LHCN-M2 (cell line): ENCODE data around the gene GOLGA8S. TPM values are rescaled to one million over a fixed set of nuclear protein-coding genes. Genes with fewer than 3 reads are reported as not detected.
"Not testable (repeated sequence)": the region's sequence is repeated elsewhere in the genome, so short reads cannot be mapped to it uniquely, and the experiment has no call there.

Experiments
- DNase-seq: peaks from one replicate; pipeline ENCODE4 v3.0.0-alpha.2; 2012; ENCODE audit warnings: low read depth
- total RNA-seq: library from RNA; depleted of rRNA; stranded (reverse); fragments of >200 nt; gene quantifications from 2 replicates; pipeline ENCODE4 v1.2.3, GENCODE V29; 2014; rRNA removed

The GOLGA8S gene
- total RNA-seq, 1 experiment from 2014 or later = not detected

- DNase-seq = not testable (repeated sequence)
Observed at GRCh38 chr15:23398357-23398756, 43.8 kb downstream of the GOLGA8S start.

DNA sequence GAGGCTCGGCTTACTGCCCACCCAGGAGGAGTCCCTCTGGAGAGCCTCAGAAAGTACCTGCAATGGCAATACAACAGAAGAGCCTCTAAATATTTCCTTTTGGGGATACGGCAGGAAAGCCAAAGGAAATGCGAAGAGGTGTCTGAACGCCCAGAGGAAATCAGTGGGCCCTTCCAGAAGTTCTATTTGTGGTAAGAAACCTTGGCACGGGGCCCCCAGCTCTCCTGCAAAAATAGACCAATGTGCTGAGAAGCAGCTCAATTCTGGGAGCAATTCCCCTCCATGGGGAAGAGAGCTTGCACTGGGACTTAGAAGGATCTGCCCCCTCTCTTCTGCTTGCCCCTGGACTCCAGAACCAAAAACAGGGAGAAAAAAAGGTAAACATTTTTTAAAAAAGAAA, 44.7 kb downstream of the GOLGA8S start:
- not testable (repeated sequence) for DNase-seq

- DNase-seq = no peak
Observed at GRCh38 chr15:23401627-23402026, 47.1 kb downstream of the GOLGA8S start.

DNA sequence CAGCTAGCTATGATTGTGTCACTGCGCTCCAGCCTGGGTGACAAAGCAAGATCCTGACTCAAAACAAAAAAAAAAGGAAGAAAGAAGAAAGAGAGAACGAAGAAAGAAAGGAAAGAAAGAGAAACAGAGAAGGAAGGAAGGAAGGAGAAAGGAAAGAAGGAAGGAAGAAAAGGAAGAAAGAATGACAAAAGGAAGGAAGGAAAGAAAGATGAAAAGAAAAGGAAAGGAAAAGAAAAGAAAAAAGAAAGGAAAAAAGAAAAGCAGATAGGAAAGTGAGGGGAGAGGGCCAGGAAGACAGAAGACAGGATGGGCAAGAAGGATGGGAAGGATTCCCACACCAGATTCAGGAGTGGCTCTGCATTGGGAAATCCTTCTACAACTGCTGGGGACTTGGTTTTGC, 47.6 kb downstream of the GOLGA8S start:
- no peak for DNase-seq

GRCh38 chr15:23402544-23402943, 48.0 kb downstream of the GOLGA8S start:
- DNase-seq = no peak

DNA sequence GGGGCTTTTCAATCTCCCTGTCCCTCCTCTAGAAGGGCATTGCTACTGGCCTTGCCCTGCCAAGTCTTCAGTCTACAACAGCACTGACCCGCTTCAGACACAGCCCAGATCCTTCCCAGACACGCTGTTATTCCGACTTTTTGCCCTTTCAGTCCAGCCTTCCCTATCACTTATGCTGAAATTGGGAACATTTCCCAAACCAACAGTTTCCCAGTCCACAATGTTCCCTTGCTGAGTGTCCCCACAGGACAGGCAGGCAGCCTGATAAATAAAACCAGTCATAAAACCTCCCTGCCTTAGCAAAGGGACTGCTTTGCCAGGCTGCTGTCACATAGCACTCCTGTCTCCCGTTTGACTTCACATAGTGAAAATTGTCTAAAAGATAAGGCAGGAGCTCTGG, 49.0 kb downstream of the GOLGA8S start:
- DNase-seq = no peak

GRCh38 chr15:23411841-23412240, 57.3 kb downstream of the GOLGA8S start:
- DNase-seq = no peak

DNA sequence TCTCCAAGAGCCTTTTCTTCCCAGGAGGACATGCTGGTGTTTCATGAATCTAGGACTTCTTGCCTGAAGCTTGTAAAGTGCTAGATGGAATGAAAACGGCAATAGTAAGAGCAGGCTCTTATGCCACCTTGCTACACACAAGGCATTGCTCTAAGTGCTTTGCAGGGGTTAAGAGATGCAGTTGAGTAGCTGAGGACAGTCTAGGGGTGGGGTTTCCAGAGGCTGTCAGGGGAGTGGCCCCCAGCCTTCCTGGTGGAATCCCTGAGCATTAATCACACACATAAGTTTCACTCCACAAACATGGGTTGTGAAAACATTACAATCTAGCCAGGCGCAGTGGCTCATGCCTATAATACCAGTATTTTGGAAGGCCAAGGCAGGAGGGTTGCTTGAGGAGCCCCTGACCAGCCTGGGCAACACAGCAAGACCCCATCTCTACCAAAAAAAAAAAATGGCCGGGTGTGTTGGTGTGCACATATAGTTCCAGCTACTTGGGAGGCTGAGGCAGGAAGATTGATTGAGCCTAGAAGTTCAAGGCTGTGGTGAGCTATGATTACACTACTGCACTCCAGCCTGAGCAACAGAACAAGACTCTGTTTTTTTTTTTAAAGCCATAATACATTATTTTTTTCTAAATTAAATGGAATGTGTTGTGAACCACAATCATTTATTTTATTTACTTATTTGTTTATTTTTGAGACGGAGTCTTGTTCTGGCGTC, 58.5 kb downstream of the GOLGA8S start:
- not testable (repeated sequence) for DNase-seq

Other genes starting within 250 kb of the GOLGA8S start
- not detected in 2 replicates for gene GOLGA6L1, start 217.9 kb upstream of the GOLGA8S start, total RNA-seq
- not detected in 2 replicates for gene GOLGA6L26, start 20.6 kb upstream of the GOLGA8S start, total RNA-seq
- gene GOLGA6L2, start 92.5 kb downstream of the GOLGA8S start, total RNA-seq = not detected in 2 replicates
- gene MKRN3, start 210.9 kb downstream of the GOLGA8S start, total RNA-seq = 5.2 and 6.5 TPM in 2 replicates